HCT116 (cell line): ENCODE results near the gene NRP1.

Experiments
- EZH2 ChIP-seq: fragments of 200-600 bp; sonication (generic); IDR thresholded peaks from 2 replicates; pipeline ENCODE4 v1.6.1; 2017; ENCODE audit warnings: antibody characterized with exemption, mixed run types
- POLR2A ChIP-seq: IDR thresholded peaks from 2 replicates; pipeline ENCODE4 v1.7.0; 2011; ENCODE audit warnings: borderline replicate concordance; ENCODE audit not compliant: insufficient read depth, insufficient read length; ENCODE audit errors: extremely low read depth
- POLR2AphosphoS5 ChIP-seq: IDR thresholded peaks from 2 replicates; pipeline ENCODE4 v1.6.1; 2011; ENCODE audit warnings: mild to moderate bottlenecking, low read depth, low read length, moderate library complexity
- ZFX ChIP-seq: fragments of 450-650 bp; IDR thresholded peaks from 2 replicates; pipeline ENCODE4 v1.6.1; 2017
- ZNF274 ChIP-seq: fragments of 200-500 bp; sonication (Bioruptor generic); IDR thresholded peaks from 2 replicates; pipeline ENCODE4 v1.6.1; 2014; ENCODE audit warnings: mild to moderate bottlenecking, low read depth, low read length, inconsistent platforms
- TF ChIP-seq, protein P1 (sequence below), 3 experiments: fragments of 200-600 bp in 1 of 3; sonication (generic) in 1 of 3; IDR thresholded peaks in 2 of 3; conservative IDR thresholded peaks in 1 of 3; 2 replicates each; pipeline ENCODE4 v1.5.1; 2012 to 2017; ENCODE audit warnings: low read depth in 2 of 3, low read length in 2 of 3, antibody characterized with exemption in 1 of 3, borderline replicate concordance in 1 of 3, control low read depth in 1 of 3, mild to moderate bottlenecking in 1 of 3, mixed read lengths in 1 of 3, mixed run types in 1 of 3, moderate library complexity in 1 of 3; ENCODE audit not compliant: insufficient read depth in 1 of 3
- TF ChIP-seq, protein P2 (sequence below): IDR thresholded peaks from 2 replicates; pipeline ENCODE4 v1.6.1; 2012
- TF ChIP-seq, protein P3 (sequence below): IDR thresholded peaks from 2 replicates; pipeline ENCODE4 v1.6.1; 2012; ENCODE audit warnings: low read depth

DNA sequence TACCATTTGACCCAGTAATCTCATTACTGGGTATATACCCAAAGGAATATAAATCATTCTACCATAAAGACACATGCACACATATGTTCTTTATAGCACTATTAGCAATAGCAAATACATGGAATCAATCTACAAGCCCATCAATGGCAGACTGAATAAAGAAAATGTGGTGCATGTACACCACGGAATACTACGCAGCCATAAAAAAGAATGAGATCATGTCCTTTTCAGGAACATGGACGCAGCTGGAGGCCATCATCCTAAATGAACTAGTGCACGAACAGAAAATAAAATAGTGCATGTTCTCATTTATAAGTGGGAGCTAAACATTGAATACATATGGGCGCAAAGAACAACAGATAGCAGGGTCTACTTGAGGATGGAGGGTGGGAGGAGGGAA is 26.6 kb downstream of the NRP1 start:
- TF ChIP-seq, protein P1, sequence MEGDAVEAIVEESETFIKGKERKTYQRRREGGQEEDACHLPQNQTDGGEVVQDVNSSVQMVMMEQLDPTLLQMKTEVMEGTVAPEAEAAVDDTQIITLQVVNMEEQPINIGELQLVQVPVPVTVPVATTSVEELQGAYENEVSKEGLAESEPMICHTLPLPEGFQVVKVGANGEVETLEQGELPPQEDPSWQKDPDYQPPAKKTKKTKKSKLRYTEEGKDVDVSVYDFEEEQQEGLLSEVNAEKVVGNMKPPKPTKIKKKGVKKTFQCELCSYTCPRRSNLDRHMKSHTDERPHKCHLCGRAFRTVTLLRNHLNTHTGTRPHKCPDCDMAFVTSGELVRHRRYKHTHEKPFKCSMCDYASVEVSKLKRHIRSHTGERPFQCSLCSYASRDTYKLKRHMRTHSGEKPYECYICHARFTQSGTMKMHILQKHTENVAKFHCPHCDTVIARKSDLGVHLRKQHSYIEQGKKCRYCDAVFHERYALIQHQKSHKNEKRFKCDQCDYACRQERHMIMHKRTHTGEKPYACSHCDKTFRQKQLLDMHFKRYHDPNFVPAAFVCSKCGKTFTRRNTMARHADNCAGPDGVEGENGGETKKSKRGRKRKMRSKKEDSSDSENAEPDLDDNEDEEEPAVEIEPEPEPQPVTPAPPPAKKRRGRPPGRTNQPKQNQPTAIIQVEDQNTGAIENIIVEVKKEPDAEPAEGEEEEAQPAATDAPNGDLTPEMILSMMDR (IDR thresholded peaks at IDR 0.05 in 2 of 3, conservative IDR thresholded peaks at IDR 0.05 in 1 of 3; ENCODE audit: borderline replicate concordance in 1 of 3, insufficient read depth in 1 of 3, low read depth in 2 of 3, low read length in 2 of 3) = no peak
- TF ChIP-seq, protein P2, sequence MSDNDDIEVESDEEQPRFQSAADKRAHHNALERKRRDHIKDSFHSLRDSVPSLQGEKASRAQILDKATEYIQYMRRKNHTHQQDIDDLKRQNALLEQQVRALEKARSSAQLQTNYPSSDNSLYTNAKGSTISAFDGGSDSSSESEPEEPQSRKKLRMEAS = no peak
- TF ChIP-seq POLR2A (no peak), ZNF274 (no peak), POLR2AphosphoS5 (no peak), ZFX (no peak), EZH2 (no peak)
- TF ChIP-seq, protein P3, sequence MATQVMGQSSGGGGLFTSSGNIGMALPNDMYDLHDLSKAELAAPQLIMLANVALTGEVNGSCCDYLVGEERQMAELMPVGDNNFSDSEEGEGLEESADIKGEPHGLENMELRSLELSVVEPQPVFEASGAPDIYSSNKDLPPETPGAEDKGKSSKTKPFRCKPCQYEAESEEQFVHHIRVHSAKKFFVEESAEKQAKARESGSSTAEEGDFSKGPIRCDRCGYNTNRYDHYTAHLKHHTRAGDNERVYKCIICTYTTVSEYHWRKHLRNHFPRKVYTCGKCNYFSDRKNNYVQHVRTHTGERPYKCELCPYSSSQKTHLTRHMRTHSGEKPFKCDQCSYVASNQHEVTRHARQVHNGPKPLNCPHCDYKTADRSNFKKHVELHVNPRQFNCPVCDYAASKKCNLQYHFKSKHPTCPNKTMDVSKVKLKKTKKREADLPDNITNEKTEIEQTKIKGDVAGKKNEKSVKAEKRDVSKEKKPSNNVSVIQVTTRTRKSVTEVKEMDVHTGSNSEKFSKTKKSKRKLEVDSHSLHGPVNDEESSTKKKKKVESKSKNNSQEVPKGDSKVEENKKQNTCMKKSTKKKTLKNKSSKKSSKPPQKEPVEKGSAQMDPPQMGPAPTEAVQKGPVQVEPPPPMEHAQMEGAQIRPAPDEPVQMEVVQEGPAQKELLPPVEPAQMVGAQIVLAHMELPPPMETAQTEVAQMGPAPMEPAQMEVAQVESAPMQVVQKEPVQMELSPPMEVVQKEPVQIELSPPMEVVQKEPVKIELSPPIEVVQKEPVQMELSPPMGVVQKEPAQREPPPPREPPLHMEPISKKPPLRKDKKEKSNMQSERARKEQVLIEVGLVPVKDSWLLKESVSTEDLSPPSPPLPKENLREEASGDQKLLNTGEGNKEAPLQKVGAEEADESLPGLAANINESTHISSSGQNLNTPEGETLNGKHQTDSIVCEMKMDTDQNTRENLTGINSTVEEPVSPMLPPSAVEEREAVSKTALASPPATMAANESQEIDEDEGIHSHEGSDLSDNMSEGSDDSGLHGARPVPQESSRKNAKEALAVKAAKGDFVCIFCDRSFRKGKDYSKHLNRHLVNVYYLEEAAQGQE = no peak
